Neural cell (in vitro differentiated cells): ENCODE measurements around the gene JMJD7. TPM values are rescaled to one million over a fixed set of nuclear protein-coding genes. Genes with fewer than 3 reads are reported as not detected.

Source experiments
- H2AFZ ChIP-seq: fragments of 200-600, 300-800 bp; sonication (generic), shearing (Covaris generic); 2 replicates; pipeline ENCODE4 v1.6.0; 2014; ENCODE audit warnings: low read depth, mild to moderate bottlenecking, antibody characterized with exemption, low read length, moderate library complexity
- H3F3A ChIP-seq: fragments of 200-600 bp; shearing (Covaris generic); 2 replicates; pipeline ENCODE4 v1.6.1; 2016; ENCODE audit warnings: mild to moderate bottlenecking, moderate library complexity, mixed read lengths, antibody characterized with exemption, low read length; ENCODE audit not compliant: insufficient read depth, poor library complexity, severe bottlenecking
- H3K27ac ChIP-seq: fragments of 200-600, 300-800 bp; sonication (generic), shearing (Covaris generic); 2 replicates; pipeline ENCODE4 v1.5.1; 2014; ENCODE audit warnings: mild to moderate bottlenecking, low read length, moderate library complexity
- H3K27me3 ChIP-seq: fragments of 300-800, 200-600 bp; sonication (generic), shearing (Covaris generic); 2 replicates; pipeline ENCODE4 v1.6.0; 2014; ENCODE audit warnings: mild to moderate bottlenecking, low read depth, low read length, moderate library complexity; ENCODE audit not compliant: insufficient read depth
- H3K36me3 ChIP-seq: fragments of 300-800, 200-600 bp; sonication (generic), shearing (Covaris generic); 2 replicates; pipeline ENCODE4 v1.5.1; 2014; ENCODE audit warnings: mild to moderate bottlenecking, antibody characterized with exemption, low read length, moderate library complexity; ENCODE audit not compliant: insufficient read depth
- H3K4me2 ChIP-seq: fragments of 300-800, 200-600 bp; sonication (generic), shearing (Covaris generic); 2 replicates; pipeline ENCODE4 v1.6.0; 2014; ENCODE audit warnings: mild to moderate bottlenecking, low read length
- H3K4me3 ChIP-seq: fragments of 300-800, 200-600 bp; sonication (generic), shearing (Covaris generic); 2 replicates; pipeline ENCODE4 v1.5.1; 2014; ENCODE audit warnings: mild to moderate bottlenecking, low read length, moderate library complexity
- H3K79me2 ChIP-seq: fragments of 200-600 bp; shearing (Covaris generic); replicated peaks from 2 replicates; pipeline ENCODE4 v1.6.0; 2014; ENCODE audit warnings: mild to moderate bottlenecking, low read length, moderate library complexity; ENCODE audit not compliant: insufficient read depth
- H3K9ac ChIP-seq: fragments of 300-800, 200-600 bp; sonication (generic), shearing (Covaris generic); 2 replicates; pipeline ENCODE4 v1.6.1; 2016; ENCODE audit warnings: mild to moderate bottlenecking, low read length, mixed read lengths
- H3K9me2 ChIP-seq: fragments of 200-600 bp; shearing (Covaris generic); 2 replicates; pipeline ENCODE4 v1.6.1; 2016; ENCODE audit warnings: mild to moderate bottlenecking, low read length, mixed read lengths; ENCODE audit not compliant: insufficient read depth
- H3K9me3 ChIP-seq: fragments of 200-600, 300-800 bp; sonication (generic), shearing (Covaris generic); 2 replicates; pipeline ENCODE4 v1.6.1; 2016; ENCODE audit warnings: mild to moderate bottlenecking, mixed run types, low read length, moderate library complexity, mixed read lengths
- H4K20me1 ChIP-seq: fragments of 200-600 bp; shearing (Covaris generic); 2 replicates; pipeline ENCODE4 v1.6.1; 2016; ENCODE audit warnings: mild to moderate bottlenecking, mixed run types; ENCODE audit not compliant: insufficient read depth
- EP300 ChIP-seq: fragments of 450-650 bp; conservative IDR thresholded peaks from 2 replicates; pipeline ENCODE4 v1.6.1; 2014; ENCODE audit warnings: antibody characterized with exemption, mild to moderate bottlenecking, moderate library complexity; ENCODE audit not compliant: poor library complexity, severe bottlenecking
- EZH2 ChIP-seq: fragments of 200-600, 300-800 bp; shearing (Covaris generic), sonication (generic); IDR thresholded peaks from 2 replicates; pipeline ENCODE4 v1.6.1; 2014; ENCODE audit warnings: antibody characterized with exemption, low read length, borderline replicate concordance, mild to moderate bottlenecking; ENCODE audit not compliant: insufficient read depth, poor library complexity, severe bottlenecking
- MXI1 ChIP-seq: fragments of 450-650 bp; conservative IDR thresholded peaks from 2 replicates; pipeline ENCODE4 v1.6.1; 2014; ENCODE audit warnings: antibody characterized with exemption, mild to moderate bottlenecking; ENCODE audit not compliant: poor library complexity, severe bottlenecking
- POLR2AphosphoS5 ChIP-seq: IDR thresholded peaks from 2 replicates; pipeline ENCODE4 v1.6.1; 2012
- RAD21 ChIP-seq: fragments of 450-650 bp; conservative IDR thresholded peaks from 2 replicates; pipeline ENCODE4 v1.6.1; 2014; ENCODE audit warnings: antibody characterized with exemption, mild to moderate bottlenecking, moderate library complexity
- REST ChIP-seq: IDR thresholded peaks from 2 replicates; pipeline ENCODE4 v1.6.1; 2012; ENCODE audit warnings: borderline replicate concordance
- SMC3 ChIP-seq: fragments of 450-650 bp; conservative IDR thresholded peaks from 2 replicates; pipeline ENCODE4 v1.6.1; 2014; ENCODE audit warnings: antibody characterized with exemption, mild to moderate bottlenecking, moderate library complexity; ENCODE audit not compliant: poor library complexity
- TAF1 ChIP-seq: IDR thresholded peaks from 2 replicates; pipeline ENCODE4 v1.6.1; 2012; ENCODE audit warnings: low read depth
- polyA plus RNA-seq: library from polyadenylated mRNA; depleted of rRNA; stranded (reverse); fragments of >200 nt; gene quantifications from 2 replicates; pipeline ENCODE4 v1.2.3, GENCODE V29; 2014
- TF ChIP-seq, protein P1 (sequence below): fragments of 450-650 bp; IDR thresholded peaks from 2 replicates; pipeline ENCODE4 v1.5.1; 2014; ENCODE audit warnings: antibody characterized with exemption, mild to moderate bottlenecking, moderate library complexity; ENCODE audit not compliant: poor library complexity, severe bottlenecking

JMJD7 gene
- polyA plus RNA-seq, 1 donor from 2014 or later = 14.0 TPM

- Histone ChIP-seq H3K36me3 (no peaks in the 10 kb centered on the region), H3K4me2 (no peak overlapping the region), H3K27me3 (no peaks in the 10 kb centered on the region), H3F3A (no peaks in the 10 kb centered on the region), H3K9me2 (no peaks in the 10 kb centered on the region), H4K20me1 (no peaks in the 10 kb centered on the region), H3K27ac (no peak overlapping the region), H3K79me2 (no peaks in the 10 kb centered on the region), H3K9me3 (no peaks in the 10 kb centered on the region), H3K9ac (no peak overlapping the region), H2AFZ (no peak overlapping the region), H3K4me3 (no peak overlapping the region)
- TF ChIP-seq, protein P1, sequence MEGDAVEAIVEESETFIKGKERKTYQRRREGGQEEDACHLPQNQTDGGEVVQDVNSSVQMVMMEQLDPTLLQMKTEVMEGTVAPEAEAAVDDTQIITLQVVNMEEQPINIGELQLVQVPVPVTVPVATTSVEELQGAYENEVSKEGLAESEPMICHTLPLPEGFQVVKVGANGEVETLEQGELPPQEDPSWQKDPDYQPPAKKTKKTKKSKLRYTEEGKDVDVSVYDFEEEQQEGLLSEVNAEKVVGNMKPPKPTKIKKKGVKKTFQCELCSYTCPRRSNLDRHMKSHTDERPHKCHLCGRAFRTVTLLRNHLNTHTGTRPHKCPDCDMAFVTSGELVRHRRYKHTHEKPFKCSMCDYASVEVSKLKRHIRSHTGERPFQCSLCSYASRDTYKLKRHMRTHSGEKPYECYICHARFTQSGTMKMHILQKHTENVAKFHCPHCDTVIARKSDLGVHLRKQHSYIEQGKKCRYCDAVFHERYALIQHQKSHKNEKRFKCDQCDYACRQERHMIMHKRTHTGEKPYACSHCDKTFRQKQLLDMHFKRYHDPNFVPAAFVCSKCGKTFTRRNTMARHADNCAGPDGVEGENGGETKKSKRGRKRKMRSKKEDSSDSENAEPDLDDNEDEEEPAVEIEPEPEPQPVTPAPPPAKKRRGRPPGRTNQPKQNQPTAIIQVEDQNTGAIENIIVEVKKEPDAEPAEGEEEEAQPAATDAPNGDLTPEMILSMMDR = no peak
- no peak for TF ChIP-seq SMC3
- TF ChIP-seq TAF1 = no peak
- TF ChIP-seq REST = no peak
- no peak for TF ChIP-seq RAD21
- TF ChIP-seq EP300 = no peak
- TF ChIP-seq POLR2AphosphoS5 = no peak
- no peak for TF ChIP-seq MXI1
- TF ChIP-seq EZH2 = no peak
Measured at GRCh38 chr15:41854443-41854842, 26.6 kb downstream of the JMJD7 start.

GRCh38 chr15:41855261-41855961 is 27.5 kb downstream of the JMJD7 start:
- Histone ChIP-seq H3F3A (no peaks in the 10 kb centered on the region), H3K36me3 (no peaks in the 10 kb centered on the region), H3K4me3 (no peak overlapping the region), H3K9me2 (no peaks in the 10 kb centered on the region), H3K27me3 (no peaks in the 10 kb centered on the region), H3K9ac (no peak overlapping the region), H4K20me1 (no peaks in the 10 kb centered on the region), H3K9me3 (no peaks in the 10 kb centered on the region), H2AFZ (no peak overlapping the region), H3K79me2 (no peaks in the 10 kb centered on the region), H3K4me2 (no peak overlapping the region), H3K27ac (no peak overlapping the region)
- TF ChIP-seq RAD21 (no peak), SMC3 (no peak), EZH2 (no peak), REST (no peak), POLR2AphosphoS5 (no peak), EP300 (no peak), TAF1 (no peak), MXI1 (no peak)
- TF ChIP-seq, protein P1 = no peak
